Measurements from ENCODE around the gene KBTBD12. TPM values are rescaled to one million over a fixed set of nuclear protein-coding genes. Genes with fewer than 3 reads are reported as not detected.

KBTBD12 gene
- polyA plus RNA-seq, 1 experiment: not detected

DNA sequence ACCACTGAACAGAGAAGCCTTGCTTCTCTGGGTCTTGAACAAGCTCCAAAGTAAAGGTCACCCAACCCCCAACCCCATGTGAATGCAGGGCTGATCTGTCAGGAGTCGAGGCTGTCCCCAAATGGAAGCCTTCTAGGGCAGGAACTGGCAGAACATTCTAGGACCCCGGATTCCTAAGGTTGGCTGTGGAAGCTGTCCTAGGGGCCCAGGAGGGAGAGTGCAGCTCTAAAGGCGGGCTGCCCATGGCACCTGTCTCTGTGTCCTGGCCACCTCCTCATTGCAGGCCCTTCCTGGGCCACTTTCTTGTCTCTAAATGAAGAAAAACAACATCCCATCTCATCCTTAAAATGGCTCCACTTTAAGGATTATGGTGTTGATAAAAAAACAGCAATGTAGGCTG, 83.6 kb downstream of the KBTBD12 start:
- TF ChIP-seq, protein P1, sequence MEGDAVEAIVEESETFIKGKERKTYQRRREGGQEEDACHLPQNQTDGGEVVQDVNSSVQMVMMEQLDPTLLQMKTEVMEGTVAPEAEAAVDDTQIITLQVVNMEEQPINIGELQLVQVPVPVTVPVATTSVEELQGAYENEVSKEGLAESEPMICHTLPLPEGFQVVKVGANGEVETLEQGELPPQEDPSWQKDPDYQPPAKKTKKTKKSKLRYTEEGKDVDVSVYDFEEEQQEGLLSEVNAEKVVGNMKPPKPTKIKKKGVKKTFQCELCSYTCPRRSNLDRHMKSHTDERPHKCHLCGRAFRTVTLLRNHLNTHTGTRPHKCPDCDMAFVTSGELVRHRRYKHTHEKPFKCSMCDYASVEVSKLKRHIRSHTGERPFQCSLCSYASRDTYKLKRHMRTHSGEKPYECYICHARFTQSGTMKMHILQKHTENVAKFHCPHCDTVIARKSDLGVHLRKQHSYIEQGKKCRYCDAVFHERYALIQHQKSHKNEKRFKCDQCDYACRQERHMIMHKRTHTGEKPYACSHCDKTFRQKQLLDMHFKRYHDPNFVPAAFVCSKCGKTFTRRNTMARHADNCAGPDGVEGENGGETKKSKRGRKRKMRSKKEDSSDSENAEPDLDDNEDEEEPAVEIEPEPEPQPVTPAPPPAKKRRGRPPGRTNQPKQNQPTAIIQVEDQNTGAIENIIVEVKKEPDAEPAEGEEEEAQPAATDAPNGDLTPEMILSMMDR (IDR thresholded peaks at IDR 0.05; ENCODE audit: low read depth, low read length): no peak
- POLR2A ChIA-PET: no interaction called here
- H3K27me3 ChIP-seq (ENCODE audit: control insufficient read depth, insufficient read depth, low read length): peaks cover 24% of the 10 kb centered on the region
- no peak overlapping the region for H3K4me3 ChIP-seq (ENCODE audit: low read depth, low read length)
- no peak for DNase-seq (ENCODE audit: low read depth, low spot score)
- CTCF ChIA-PET: no interaction called here
- no peak overlapping the region for H3K27ac ChIP-seq (ENCODE audit: low read depth, low read length)
- H3K9me3 ChIP-seq (ENCODE audit: control insufficient read depth, insufficient read depth, low read length): peaks cover 5% of the 10 kb centered on the region

DNA sequence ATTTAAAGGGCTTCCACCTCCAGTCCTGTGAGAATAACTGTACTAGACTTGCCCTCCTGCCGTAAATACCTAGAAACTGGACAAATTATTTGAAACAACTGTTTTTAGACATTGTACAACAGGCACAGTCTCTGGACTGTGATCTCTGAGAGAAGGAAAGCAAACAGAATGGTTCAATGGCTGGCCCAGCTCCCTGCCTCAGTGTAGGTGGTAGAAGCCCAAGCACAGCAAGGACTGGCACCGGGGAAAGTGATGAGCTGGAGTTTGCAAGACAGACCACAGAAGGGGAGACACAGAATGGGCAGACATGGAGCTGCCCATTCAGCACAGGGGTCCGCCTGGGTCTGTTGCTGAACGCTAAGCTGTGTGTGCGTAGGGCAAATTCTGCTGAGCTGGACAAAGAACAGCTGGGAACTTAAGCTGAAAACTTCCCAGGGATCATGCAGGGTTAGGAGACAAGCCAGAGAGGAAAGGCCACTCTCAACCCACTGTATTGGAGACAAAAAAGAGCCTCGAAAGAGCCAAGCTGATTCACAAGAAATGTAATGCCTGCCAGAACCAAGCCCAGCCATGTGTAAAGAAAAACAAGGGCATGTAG, 84.6 kb downstream of the KBTBD12 start:
- TF ChIP-seq, protein P1 (IDR thresholded peaks at IDR 0.05; ENCODE audit: low read depth, low read length): no peak
- peaks cover 5% of the 10 kb centered on the region for H3K9me3 ChIP-seq (ENCODE audit: control insufficient read depth, insufficient read depth, low read length)
- H3K27ac ChIP-seq (ENCODE audit: low read depth, low read length): no peak overlapping the region
- ChIA-PET POLR2A (no interaction called here), CTCF (no interaction called here)
- H3K4me3 ChIP-seq (ENCODE audit: low read depth, low read length): no peak overlapping the region
- peaks cover 30% of the 10 kb centered on the region for H3K27me3 ChIP-seq (ENCODE audit: control insufficient read depth, insufficient read depth, low read length)
- DNase-seq (ENCODE audit: low read depth, low spot score): no peak

DNA sequence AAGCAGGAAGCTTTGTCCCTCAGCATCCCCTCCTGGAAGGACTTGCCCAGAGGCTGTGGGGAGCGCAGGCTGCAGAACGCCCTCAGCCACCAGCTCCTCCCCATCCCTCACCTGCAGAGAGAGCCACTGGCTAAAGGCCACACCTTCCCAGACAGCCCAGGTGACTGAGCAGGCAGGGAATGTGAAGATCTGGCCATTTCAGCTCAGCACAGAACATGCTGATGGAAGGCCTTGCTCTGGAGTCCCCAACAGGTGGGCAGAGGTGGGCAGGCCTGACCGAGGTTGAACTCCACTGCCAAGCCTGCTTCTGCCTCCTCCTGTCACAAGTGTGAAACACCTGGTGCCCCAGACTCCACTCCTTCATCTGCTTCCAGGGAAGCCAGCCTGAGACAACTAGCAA, 86.5 kb downstream of the KBTBD12 start:
- Histone ChIP-seq H3K4me3 (ENCODE audit: low read depth, low read length) (no peak overlapping the region), H3K9me3 (ENCODE audit: control insufficient read depth, insufficient read depth, low read length) (peaks cover 5% of the 10 kb centered on the region), H3K27me3 (ENCODE audit: control insufficient read depth, insufficient read depth, low read length) (peaks cover 32% of the 10 kb centered on the region), H3K27ac (ENCODE audit: low read depth, low read length) (no peak overlapping the region)
- ChIA-PET POLR2A (no interaction called here), CTCF (no interaction called here)
- DNase-seq (ENCODE audit: low read depth, low spot score): no peak
- TF ChIP-seq, protein P1 (IDR thresholded peaks at IDR 0.05; ENCODE audit: low read depth, low read length): no peak

DNA sequence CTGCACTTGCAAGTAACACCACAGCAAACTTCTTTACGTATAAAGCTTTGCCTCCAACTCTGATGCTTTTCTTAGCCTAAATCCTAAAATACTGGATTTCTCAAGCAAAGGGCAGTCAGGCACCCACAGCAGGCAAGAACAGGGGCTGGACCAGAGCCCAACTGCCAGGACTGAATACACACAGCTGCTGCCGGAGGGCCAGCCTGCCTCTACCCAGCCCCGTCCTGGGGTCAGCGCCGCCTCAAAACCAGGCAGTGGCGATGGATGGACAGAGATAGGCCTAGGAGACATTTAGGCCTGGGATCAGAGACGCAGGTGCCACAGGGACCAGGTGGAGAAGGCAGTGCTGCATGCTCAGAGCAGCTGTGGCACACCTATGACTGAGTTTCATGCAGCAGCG, 89.6 kb downstream of the KBTBD12 start:
- TF ChIP-seq, protein P1 (IDR thresholded peaks at IDR 0.05; ENCODE audit: low read depth, low read length): no peak
- H3K4me3 ChIP-seq (ENCODE audit: low read depth, low read length): no peak overlapping the region
- peaks cover 34% of the 10 kb centered on the region for H3K27me3 ChIP-seq (ENCODE audit: control insufficient read depth, insufficient read depth, low read length)
- H3K9me3 ChIP-seq (ENCODE audit: control insufficient read depth, insufficient read depth, low read length): peaks cover 4% of the 10 kb centered on the region
- DNase-seq (ENCODE audit: low read depth, low spot score): no peak
- H3K27ac ChIP-seq (ENCODE audit: low read depth, low read length): no peak overlapping the region
- ChIA-PET CTCF (no interaction called here), POLR2A (no interaction called here)

DNA sequence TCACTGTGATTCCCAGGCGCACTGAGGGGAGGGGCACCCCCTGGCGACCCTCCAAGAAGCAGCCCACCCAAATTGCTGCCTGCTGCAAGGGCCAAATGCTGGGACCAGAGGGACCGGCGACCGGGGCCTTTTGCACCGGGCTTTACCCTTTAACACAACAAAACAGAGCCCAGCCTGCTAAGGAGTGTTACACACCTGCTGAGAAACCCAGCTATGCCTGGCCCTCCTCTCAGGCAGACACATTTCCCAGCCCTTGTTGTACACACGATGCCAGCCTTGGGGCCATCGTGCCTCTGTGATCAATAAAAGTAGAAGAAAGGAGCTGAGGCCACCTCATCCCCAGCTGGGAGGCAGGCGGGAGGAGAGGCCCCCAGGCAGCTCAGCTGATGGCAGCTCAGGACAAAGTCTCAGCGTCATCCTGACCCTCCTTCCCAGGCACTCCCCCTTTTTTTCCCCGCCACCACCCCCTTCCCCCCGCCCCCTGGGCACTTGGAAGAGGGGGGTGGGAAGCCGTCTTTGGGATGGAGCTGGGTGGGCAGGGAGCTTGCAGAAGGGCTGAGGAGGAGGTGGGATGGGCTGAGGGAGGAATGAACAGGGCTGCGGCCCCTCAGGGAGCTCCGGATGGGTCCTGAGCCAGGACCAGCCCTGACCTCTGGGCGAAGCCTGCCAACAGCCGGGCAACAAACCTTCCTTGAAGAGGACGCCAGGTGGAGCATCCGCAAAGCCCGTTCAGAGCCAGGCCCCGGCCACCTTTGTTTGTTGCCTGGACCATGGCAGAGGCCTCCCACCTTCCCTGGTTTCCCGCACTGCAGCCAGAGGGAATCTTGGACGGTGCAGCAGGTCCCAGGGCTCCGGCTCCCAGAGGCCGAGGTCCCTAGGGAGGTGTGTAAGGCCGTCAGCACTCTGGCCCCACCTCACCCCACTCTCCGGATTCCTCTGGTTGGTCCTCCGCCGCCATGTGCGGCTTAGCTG, 91.3 kb downstream of the KBTBD12 start:
- Histone ChIP-seq H3K9me3 (ENCODE audit: control insufficient read depth, insufficient read depth, low read length) (no peaks in the 10 kb centered on the region; the same call in 1 of the 2 replicates), H3K27me3 (ENCODE audit: control insufficient read depth, insufficient read depth, low read length) (peaks cover 34% of the 10 kb centered on the region), H3K4me3 (ENCODE audit: low read depth, low read length) (no peak overlapping the region), H3K27ac (ENCODE audit: low read depth, low read length) (no peak overlapping the region)
- ChIA-PET POLR2A (no interaction called here), CTCF (no interaction called here)
- DNase-seq (ENCODE audit: low read depth, low spot score): no peak
- TF ChIP-seq, protein P1 (IDR thresholded peaks at IDR 0.05; ENCODE audit: low read depth, low read length): no peak

All from AG04450 (cell line).